HepG2 (cell line): Measurements from ENCODE around the gene PIGK. TPM values are rescaled to one million over a fixed set of nuclear protein-coding genes. Genes with fewer than 3 reads are reported as not detected.

ENCODE experiments used
- ATAC-seq: fragments of 200-7000 bp; cut with Tn5 transposase; 3 replicates; pipeline ENCODE4 v1.9.1; 2020; ENCODE audit warnings: mild to moderate bottlenecking, moderate library complexity
- BruUV-seq: library from RNA; stranded (reverse); fragments of 400-500 nt; replicated peaks from 2 replicates; lab custom pipeline; 2021; lab: Mats Ljungman, UMichigan
- CTCF ChIA-PET: fragments of 300-600 bp; formaldehyde crosslinking; extraction: SDS; loops from one replicate; lab custom pipeline; 2021; ENCODE audit warnings: low total read pairs, inconsistent platforms, low intra/inter-chr PET ratio; lab: Yijun Ruan, JAX
- POLR2A ChIA-PET: fragments of 350-600 bp; sonication (Branson Sonifier 250); formaldehyde crosslinking; loops from one replicate; lab custom pipeline; 2020; ENCODE audit warnings: antibody characterized with exemption, inconsistent platforms; lab: Yijun Ruan, JAX
- DNase-seq: peaks from one replicate; pipeline ENCODE4 v3.0.0-alpha.2; 2015; ENCODE audit warnings: low spot score
- FAIRE-seq: peaks from 3 replicates; lab custom pipeline; 2011; peaks lifted over from hg19 to GRCh38; lab: Jason Lieb, UNC
- H2AFZ ChIP-seq: one replicate; pipeline ENCODE4 v1.6.1; 2011; ENCODE audit warnings: low read length, inconsistent platforms
- H3K27ac ChIP-seq: fragments of 300-600 bp; 3 replicates; pipeline ENCODE4 v1.8.0; 2011; ENCODE audit warnings: mixed run types, mild to moderate bottlenecking, mixed read lengths, low read length, inconsistent platforms; ENCODE audit not compliant: insufficient read depth; ENCODE audit errors: extremely low read length
- H3K27me3 ChIP-seq, 2 experiments: fragments of 200-600 bp in 1 of 2; 2 replicates in 1 of 2; 3 replicates in 1 of 2; pipeline versions ENCODE4 v1.6.0 to v1.8.0; 2011; ENCODE audit warnings: low read length in 2 of 2, mild to moderate bottlenecking in 2 of 2, moderate library complexity in 2 of 2, inconsistent platforms in 1 of 2; ENCODE audit not compliant: insufficient read depth in 2 of 2, control insufficient read depth in 1 of 2
- H3K36me3 ChIP-seq, 2 experiments: fragments of 200-600 bp in 1 of 2; replicated peaks in 1 of 2; 2 replicates in 1 of 2; 3 replicates in 1 of 2; pipeline versions ENCODE4 v1.5.1 to v1.8.0; 2011; ENCODE audit warnings: low read length in 2 of 2, inconsistent platforms in 1 of 2; ENCODE audit not compliant: insufficient read depth in 2 of 2, control insufficient read depth in 1 of 2
- H3K4me1 ChIP-seq: 2 replicates; pipeline ENCODE4 v1.5.1; 2012; ENCODE audit warnings: low read length, inconsistent platforms; ENCODE audit not compliant: insufficient read depth
- H3K4me2 ChIP-seq: 2 replicates; pipeline ENCODE4 v1.6.0; 2011; ENCODE audit warnings: low read depth, low read length, inconsistent platforms
- H3K4me3 ChIP-seq, 3 experiments: fragments of 200-600 bp in 1 of 3; sonication (generic), shearing (Covaris generic) in 1 of 3; replicated peaks in 1 of 3; 2 replicates each; pipeline ENCODE4 v1.5.1; 2011 to 2016; ENCODE audit warnings: low read length in 3 of 3, inconsistent platforms in 2 of 3, low read depth in 2 of 3, mild to moderate bottlenecking in 2 of 3, control low read depth in 1 of 3, mixed read lengths in 1 of 3; ENCODE audit not compliant: insufficient read depth in 1 of 3
- H3K79me2 ChIP-seq: one replicate; pipeline ENCODE4 v1.6.1; 2011; ENCODE audit warnings: low read length, inconsistent platforms; ENCODE audit not compliant: insufficient read depth
- H3K9ac ChIP-seq: 2 replicates; pipeline ENCODE4 v1.6.0; 2011; ENCODE audit warnings: mild to moderate bottlenecking, low read depth, low read length, inconsistent platforms; ENCODE audit not compliant: insufficient read depth
- H3K9me3 ChIP-seq: 2 replicates; pipeline ENCODE4 v1.5.1; 2012; ENCODE audit warnings: mild to moderate bottlenecking, low read length
- H4K20me1 ChIP-seq: 2 replicates; pipeline ENCODE4 v1.6.0; 2011; ENCODE audit warnings: inconsistent platforms, mild to moderate bottlenecking, low read length, moderate library complexity; ENCODE audit not compliant: insufficient read depth
- AGO1 ChIP-seq: fragments of 200-400 bp; formaldehyde crosslinking; IDR thresholded peaks from 2 replicates; pipeline ENCODE4 v1.6.1; 2017; ENCODE audit warnings: mild to moderate bottlenecking, low read depth, low read length, moderate library complexity; ENCODE audit not compliant: poor library complexity, severe bottlenecking
- ARID5B ChIP-seq: IDR thresholded peaks from 2 replicates; pipeline ENCODE4 v1.4.0; 2020; ENCODE audit warnings: mild to moderate bottlenecking, missing genetic modification reagents
- ARNT2 ChIP-seq: sonication (generic); formaldehyde crosslinking; IDR thresholded peaks from 2 replicates; pipeline ENCODE4 v1.8.0; 2022; ENCODE audit warnings: mild to moderate bottlenecking, low read depth, missing genetic modification reagents, moderate library complexity
- MAF1 ChIP-seq: sonication (generic); formaldehyde crosslinking; IDR thresholded peaks from 2 replicates; pipeline ENCODE4 v1.5.0; 2020; ENCODE audit warnings: missing genetic modification reagents, borderline replicate concordance
- MNT ChIP-seq: fragments of 450-650 bp; IDR thresholded peaks from 2 replicates; pipeline ENCODE4 v1.6.1; 2016
- SIN3A ChIP-seq: IDR thresholded peaks from 2 replicates; pipeline ENCODE4 v1.6.1; 2011; ENCODE audit warnings: low read depth, mild to moderate bottlenecking, control low read depth, low read length, borderline replicate concordance
- ZBTB33 ChIP-seq: sonication (generic); formaldehyde crosslinking; IDR thresholded peaks from 2 replicates; pipeline ENCODE4 v1.4.0; 2020; ENCODE audit warnings: missing genetic modification reagents
- WGBS: methylation state at CpG from one replicate; pipeline ENCODE4 v1.1.6; 2017; ENCODE audit warnings: low lambda C conversion rate; 5-methylcytosine and 5-hydroxymethylcytosine counted together
- in situ Hi-C: cut with HindIII; loops from 2 replicates; pipeline ENCODE4 v1.10.0; 2017; ENCODE audit warnings: low pct_unique_long_range_greater_than_20kb; ENCODE audit not compliant: extremely low pct_ligation_motif_present
- intact Hi-C: fragments of 100-400 bp; cut with micrococcal nuclease; formaldehyde crosslinking; loops from one replicate; pipeline ENCODE4 v1.10.0; 2022; ENCODE audit not compliant: unreplicated experiment
- polyA plus RNA-seq, 8 experiments: library from polyadenylated mRNA; depleted of rRNA in 3 of 8; stranded (reverse) in 7 of 8; unstranded in 1 of 8; fragments of >200 nt; fragmentation: Illumina TruSeq in 4 of 8; extraction: Trizol in 4 of 8; gene quantifications; 2 replicates each; pipeline versions ENCODE4 v1.2.1 to v1.2.3, GENCODE V29; 2011 to 2016; ENCODE audit warnings: low read depth in 4 of 8, missing spikeins in 1 of 8, mixed read lengths in 1 of 8; ENCODE audit not compliant: insufficient read depth in 1 of 8
- total RNA-seq, 5 experiments: library from RNA; depleted of rRNA; stranded (reverse); fragments of >200 nt; fragmentation: Illumina TruSeq; extraction: Trizol; gene quantifications; 2 replicates each; pipeline ENCODE4 v1.2.3, GENCODE V29; 2016; ENCODE audit warnings: low read depth in 1 of 5

The PIGK gene
- total and polyA plus RNA-seq, 2 of the 13 experiments (the other 11 are each of a cell fraction or from before 2014, with no cell fraction given) = 14.7 to 38.5 TPM

GRCh38 chr1:77134359-77134758 lies 84.9 kb downstream of the PIGK start:
- no peak overlapping the region for H3K27ac ChIP-seq
- no peaks in the 10 kb centered on the region for H3K4me1 ChIP-seq
- no TSS peak for BruUV-seq
- 63% methylated on average over 2 of the region's 2 CpGs for WGBS
- FAIRE-seq = no peak
- H3K4me2 ChIP-seq = no peak overlapping the region
- ChIA-PET CTCF (no interaction called here), POLR2A (no interaction called here)
- no peak overlapping the region for H2AFZ ChIP-seq
- H3K27me3 ChIP-seq = no peaks in the 10 kb centered on the region
- no peaks in the 10 kb centered on the region for H4K20me1 ChIP-seq
- intact Hi-C loops (no loop called here), in situ Hi-C loops (loop anchor here (25.0 kb wide), 1 partner anchor 797 kb away; no protein-coding TSS in a partner anchor)
- H3K9ac ChIP-seq = no peak overlapping the region
- no peaks in the 10 kb centered on the region for H3K36me3 ChIP-seq
- no peak overlapping the region for H3K4me3 ChIP-seq
- ATAC-seq = no peak
- no peaks in the 10 kb centered on the region for H3K79me2 ChIP-seq
- no peaks in the 10 kb centered on the region for H3K9me3 ChIP-seq
- peak; percentile 7 for DNase-seq
- TF ChIP-seq ARID5B (no peak), SIN3A (no peak), ARNT2 (CRISPR knock-in tag) (no peak), AGO1 (no peak), ZBTB33 (CRISPR knock-in tag) (no peak), MAF1 (CRISPR knock-in tag) (no peak), MNT (no peak)
